Testis (tissue), 2 donors: ENCODE measurements around the gene RBPJ.

Experiments
- POLR2A ChIP-seq: fragments of 450-650 bp; IDR thresholded peaks from one replicate; pipeline ENCODE4 v1.6.1; 2017; ENCODE audit warnings: antibody characterized with exemption, mild to moderate bottlenecking, moderate library complexity
- TF ChIP-seq, protein P1 (sequence below), 3 experiments: fragments of 450-650 bp in 2 of 3; fragments of 200-600 bp in 1 of 3; sonication (generic) in 1 of 3; IDR thresholded peaks; one replicate each; pipeline ENCODE4 v1.5.1; 2016 to 2019; ENCODE audit warnings: antibody characterized with exemption in 3 of 3, mild to moderate bottlenecking in 2 of 3, moderate library complexity in 1 of 3

DNA sequence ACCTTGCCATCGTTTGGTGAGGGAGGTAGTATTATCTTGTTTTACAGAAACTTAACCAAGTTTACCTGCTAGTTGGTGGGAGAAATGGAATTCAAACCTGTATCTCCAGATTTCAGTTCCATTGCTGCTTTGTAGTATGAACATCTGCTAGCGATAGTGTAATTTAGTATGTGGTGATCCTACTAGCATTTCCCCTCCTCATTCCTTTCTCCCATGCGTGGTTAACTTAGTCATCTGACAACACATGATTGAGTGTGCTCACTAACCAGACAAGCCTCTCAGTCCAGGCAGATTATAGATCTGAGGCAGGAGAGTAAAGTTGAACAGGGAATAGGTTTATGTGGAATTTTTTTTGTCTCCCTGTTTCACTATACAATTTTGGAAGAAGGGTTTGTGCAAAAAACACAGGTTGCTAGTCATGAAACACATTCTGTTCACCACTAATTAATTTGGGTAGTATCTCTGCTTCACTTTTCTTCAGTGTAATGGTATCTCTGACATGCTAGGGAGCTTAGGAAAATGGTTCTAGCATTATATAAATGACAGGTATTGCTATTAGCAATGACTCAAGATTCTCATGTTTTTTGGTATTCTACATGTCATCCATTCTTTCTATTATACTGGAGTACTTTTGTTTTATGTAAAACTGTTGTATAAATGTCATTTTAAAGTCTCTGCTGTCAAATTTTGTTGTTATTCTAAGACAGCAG lies 21.7 kb downstream of the RBPJ start:
- no peak for TF ChIP-seq POLR2A
- TF ChIP-seq, protein P1, sequence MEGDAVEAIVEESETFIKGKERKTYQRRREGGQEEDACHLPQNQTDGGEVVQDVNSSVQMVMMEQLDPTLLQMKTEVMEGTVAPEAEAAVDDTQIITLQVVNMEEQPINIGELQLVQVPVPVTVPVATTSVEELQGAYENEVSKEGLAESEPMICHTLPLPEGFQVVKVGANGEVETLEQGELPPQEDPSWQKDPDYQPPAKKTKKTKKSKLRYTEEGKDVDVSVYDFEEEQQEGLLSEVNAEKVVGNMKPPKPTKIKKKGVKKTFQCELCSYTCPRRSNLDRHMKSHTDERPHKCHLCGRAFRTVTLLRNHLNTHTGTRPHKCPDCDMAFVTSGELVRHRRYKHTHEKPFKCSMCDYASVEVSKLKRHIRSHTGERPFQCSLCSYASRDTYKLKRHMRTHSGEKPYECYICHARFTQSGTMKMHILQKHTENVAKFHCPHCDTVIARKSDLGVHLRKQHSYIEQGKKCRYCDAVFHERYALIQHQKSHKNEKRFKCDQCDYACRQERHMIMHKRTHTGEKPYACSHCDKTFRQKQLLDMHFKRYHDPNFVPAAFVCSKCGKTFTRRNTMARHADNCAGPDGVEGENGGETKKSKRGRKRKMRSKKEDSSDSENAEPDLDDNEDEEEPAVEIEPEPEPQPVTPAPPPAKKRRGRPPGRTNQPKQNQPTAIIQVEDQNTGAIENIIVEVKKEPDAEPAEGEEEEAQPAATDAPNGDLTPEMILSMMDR (IDR thresholded peaks at IDR 0.05): no peak
